ENCODE measurements around the gene TGFBR2. TPM values are rescaled to one million over a fixed set of nuclear protein-coding genes. Genes with fewer than 3 reads are reported as not detected.
A peak's percentile ranks its signal among the peaks of the same experiment; 100 is the strongest.

The TGFBR2 gene
- total RNA-seq (2014; rRNA removed; shearing (Covaris generic)) (12.2 and 13.0 TPM in 2 replicates), polyA plus RNA-seq (2016; fragmentation: Nextera tagmentation; extraction: Ambion mirVana) (3.7 and 4.7 TPM in 2 replicates)
- long read RNA-seq, full-length matches to known transcripts: 1 of 3 reads
- long read RNA-seq, partial matches to known transcripts: 1 of 3 reads
- long read RNA-seq, other reads (novel, unspliced or antisense): 1 of 3 reads

DNA sequence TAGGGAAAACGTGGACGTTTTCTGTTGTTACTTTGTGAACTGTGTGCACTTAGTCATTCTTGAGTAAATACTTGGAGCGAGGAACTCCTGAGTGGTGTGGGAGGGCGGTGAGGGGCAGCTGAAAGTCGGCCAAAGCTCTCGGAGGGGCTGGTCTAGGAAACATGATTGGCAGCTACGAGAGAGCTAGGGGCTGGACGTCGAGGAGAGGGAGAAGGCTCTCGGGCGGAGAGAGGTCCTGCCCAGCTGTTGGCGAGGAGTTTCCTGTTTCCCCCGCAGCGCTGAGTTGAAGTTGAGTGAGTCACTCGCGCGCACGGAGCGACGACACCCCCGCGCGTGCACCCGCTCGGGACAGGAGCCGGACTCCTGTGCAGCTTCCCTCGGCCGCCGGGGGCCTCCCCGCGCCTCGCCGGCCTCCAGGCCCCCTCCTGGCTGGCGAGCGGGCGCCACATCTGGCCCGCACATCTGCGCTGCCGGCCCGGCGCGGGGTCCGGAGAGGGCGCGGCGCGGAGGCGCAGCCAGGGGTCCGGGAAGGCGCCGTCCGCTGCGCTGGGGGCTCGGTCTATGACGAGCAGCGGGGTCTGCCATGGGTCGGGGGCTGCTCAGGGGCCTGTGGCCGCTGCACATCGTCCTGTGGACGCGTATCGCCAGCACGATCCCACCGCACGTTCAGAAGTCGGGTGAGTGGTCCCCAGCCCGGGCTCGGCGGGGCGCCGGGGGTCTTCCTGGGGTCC, at the start of gene TGFBR2:
Gene TGFBR2 (plus strand): TSS at position 301 of the 731 bp plus-strand sequence. CDS start 283 bp downstream, at position 584.
- H3K79me2 ChIP-seq (replicated peaks; ENCODE audit: insufficient read depth): peaks cover 43% of the 10 kb centered on the region

More for the DNA sequence above, at the start of gene TGFBR2:
- peaks cover 40% of the 10 kb centered on the region for H3K4me1 Mint-ChIP-seq
- peaks cover 15% of the 10 kb centered on the region for H3K27me3 Mint-ChIP-seq (ENCODE audit: insufficient read depth, low read depth, poor library complexity)
- no peak within 1 kb of the TSS for H3K27ac ChIP-seq (ENCODE audit: low read depth)
- H3F3A ChIP-seq (replicated peaks; ENCODE audit: low read depth): no peaks in the 10 kb centered on the region
- no peaks in the 10 kb centered on the region; the same call in 1 of the 2 replicates for H3K27me3 ChIP-seq (ENCODE audit: insufficient read depth)
- peak within 1 kb of the TSS; percentile 84 for H3K4me2 ChIP-seq
- no peaks in the 10 kb centered on the region; the same call in 1 of the 2 replicates for H4K20me1 ChIP-seq (replicated peaks; ENCODE audit: insufficient read depth)
- H3K4me3 Mint-ChIP-seq: peak within 1 kb of the TSS; percentile 95
- H3K36me3 Mint-ChIP-seq (ENCODE audit: low read depth): no peaks in the 10 kb centered on the region
- peaks cover 38% of the 10 kb centered on the region for H3K4me1 ChIP-seq (ENCODE audit: insufficient read depth)
- TF ChIP-seq POLR2AphosphoS5 (IDR thresholded peaks at IDR 0.05; ENCODE audit: low read depth) (peak; percentile 65), ETS1 (IDR thresholded peaks at IDR 0.05) (0 out of 2 replicates have a peak, but pooled peaks have one; percentile 28), ZNF331 (CRISPR knock-in tag; IDR thresholded peaks at IDR 0.05; ENCODE audit: low read depth) (no peak), ZNF114 (CRISPR knock-in tag; IDR thresholded peaks at IDR 0.05) (no peak), REST (IDR thresholded peaks at IDR 0.05; ENCODE audit: unreplicated experiment) (no peak), EZH2phosphoT487 (IDR thresholded peaks at IDR 0.05; ENCODE audit: unreplicated experiment) (no peak), JUNB (IDR thresholded peaks at IDR 0.05; ENCODE audit: unreplicated experiment) (no peak), CREB1 (CRISPR knock-in tag; IDR thresholded peaks at IDR 0.05; ENCODE audit: low read depth) (no peak), NANOG (IDR thresholded peaks at IDR 0.05; ENCODE audit: borderline replicate concordance) (no peak), STAT1 (IDR thresholded peaks at IDR 0.05; ENCODE audit: unreplicated experiment) (no peak)
- TF ChIP-seq, protein P1, sequence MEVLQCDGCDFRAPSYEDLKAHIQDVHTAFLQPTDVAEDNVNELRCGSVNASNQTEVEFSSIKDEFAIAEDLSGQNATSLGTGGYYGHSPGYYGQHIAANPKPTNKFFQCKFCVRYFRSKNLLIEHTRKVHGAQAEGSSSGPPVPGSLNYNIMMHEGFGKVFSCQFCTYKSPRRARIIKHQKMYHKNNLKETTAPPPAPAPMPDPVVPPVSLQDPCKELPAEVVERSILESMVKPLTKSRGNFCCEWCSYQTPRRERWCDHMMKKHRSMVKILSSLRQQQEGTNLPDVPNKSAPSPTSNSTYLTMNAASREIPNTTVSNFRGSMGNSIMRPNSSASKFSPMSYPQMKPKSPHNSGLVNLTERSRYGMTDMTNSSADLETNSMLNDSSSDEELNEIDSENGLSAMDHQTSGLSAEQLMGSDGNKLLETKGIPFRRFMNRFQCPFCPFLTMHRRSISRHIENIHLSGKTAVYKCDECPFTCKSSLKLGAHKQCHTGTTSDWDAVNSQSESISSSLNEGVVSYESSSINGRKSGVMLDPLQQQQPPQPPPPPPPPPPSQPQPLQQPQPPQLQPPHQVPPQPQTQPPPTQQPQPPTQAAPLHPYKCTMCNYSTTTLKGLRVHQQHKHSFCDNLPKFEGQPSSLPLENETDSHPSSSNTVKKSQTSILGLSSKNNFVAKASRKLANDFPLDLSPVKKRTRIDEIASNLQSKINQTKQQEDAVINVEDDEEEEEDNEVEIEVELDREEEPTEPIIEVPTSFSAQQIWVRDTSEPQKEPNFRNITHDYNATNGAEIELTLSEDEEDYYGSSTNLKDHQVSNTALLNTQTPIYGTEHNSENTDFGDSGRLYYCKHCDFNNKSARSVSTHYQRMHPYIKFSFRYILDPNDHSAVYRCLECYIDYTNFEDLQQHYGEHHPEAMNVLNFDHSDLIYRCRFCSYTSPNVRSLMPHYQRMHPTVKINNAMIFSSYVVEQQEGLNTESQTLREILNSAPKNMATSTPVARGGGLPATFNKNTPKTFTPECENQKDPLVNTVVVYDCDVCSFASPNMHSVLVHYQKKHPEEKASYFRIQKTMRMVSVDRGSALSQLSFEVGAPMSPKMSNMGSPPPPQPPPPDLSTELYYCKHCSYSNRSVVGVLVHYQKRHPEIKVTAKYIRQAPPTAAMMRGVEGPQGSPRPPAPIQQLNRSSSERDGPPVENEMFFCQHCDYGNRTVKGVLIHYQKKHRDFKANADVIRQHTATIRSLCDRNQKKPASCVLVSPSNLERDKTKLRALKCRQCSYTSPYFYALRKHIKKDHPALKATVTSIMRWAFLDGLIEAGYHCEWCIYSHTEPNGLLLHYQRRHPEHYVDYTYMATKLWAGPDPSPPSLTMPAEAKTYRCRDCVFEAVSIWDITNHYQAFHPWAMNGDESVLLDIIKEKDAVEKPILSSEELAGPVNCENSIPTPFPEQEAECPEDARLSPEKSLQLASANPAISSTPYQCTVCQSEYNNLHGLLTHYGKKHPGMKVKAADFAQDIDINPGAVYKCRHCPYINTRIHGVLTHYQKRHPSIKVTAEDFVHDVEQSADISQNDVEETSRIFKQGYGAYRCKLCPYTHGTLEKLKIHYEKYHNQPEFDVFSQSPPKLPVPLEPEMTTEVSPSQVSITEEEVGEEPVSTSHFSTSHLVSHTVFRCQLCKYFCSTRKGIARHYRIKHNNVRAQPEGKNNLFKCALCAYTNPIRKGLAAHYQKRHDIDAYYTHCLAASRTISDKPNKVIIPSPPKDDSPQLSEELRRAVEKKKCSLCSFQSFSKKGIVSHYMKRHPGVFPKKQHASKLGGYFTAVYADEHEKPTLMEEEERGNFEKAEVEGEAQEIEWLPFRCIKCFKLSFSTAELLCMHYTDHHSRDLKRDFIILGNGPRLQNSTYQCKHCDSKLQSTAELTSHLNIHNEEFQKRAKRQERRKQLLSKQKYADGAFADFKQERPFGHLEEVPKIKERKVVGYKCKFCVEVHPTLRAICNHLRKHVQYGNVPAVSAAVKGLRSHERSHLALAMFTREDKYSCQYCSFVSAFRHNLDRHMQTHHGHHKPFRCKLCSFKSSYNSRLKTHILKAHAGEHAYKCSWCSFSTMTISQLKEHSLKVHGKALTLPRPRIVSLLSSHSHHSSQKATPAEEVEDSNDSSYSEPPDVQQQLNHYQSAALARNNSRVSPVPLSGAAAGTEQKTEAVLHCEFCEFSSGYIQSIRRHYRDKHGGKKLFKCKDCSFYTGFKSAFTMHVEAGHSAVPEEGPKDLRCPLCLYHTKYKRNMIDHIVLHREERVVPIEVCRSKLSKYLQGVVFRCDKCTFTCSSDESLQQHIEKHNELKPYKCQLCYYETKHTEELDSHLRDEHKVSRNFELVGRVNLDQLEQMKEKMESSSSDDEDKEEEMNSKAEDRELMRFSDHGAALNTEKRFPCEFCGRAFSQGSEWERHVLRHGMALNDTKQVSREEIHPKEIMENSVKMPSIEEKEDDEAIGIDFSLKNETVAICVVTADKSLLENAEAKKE (CRISPR knock-in tag; IDR thresholded peaks at IDR 0.05): no peak
- TF ChIP-seq, protein P2, sequence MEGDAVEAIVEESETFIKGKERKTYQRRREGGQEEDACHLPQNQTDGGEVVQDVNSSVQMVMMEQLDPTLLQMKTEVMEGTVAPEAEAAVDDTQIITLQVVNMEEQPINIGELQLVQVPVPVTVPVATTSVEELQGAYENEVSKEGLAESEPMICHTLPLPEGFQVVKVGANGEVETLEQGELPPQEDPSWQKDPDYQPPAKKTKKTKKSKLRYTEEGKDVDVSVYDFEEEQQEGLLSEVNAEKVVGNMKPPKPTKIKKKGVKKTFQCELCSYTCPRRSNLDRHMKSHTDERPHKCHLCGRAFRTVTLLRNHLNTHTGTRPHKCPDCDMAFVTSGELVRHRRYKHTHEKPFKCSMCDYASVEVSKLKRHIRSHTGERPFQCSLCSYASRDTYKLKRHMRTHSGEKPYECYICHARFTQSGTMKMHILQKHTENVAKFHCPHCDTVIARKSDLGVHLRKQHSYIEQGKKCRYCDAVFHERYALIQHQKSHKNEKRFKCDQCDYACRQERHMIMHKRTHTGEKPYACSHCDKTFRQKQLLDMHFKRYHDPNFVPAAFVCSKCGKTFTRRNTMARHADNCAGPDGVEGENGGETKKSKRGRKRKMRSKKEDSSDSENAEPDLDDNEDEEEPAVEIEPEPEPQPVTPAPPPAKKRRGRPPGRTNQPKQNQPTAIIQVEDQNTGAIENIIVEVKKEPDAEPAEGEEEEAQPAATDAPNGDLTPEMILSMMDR (conservative IDR thresholded peaks at IDR 0.05; ENCODE audit: low read depth in 2 of 2): no peak
- H3K9me3 Mint-ChIP-seq: no peaks in the 10 kb centered on the region
- 0 out of 2 replicates have a peak, but pooled peaks cover 6% of the 10 kb centered on the region for H3K9me2 ChIP-seq (ENCODE audit: insufficient read depth)
- DNase-seq (ENCODE audit: low spot score) (peak; percentile 87), ATAC-seq (peak; percentile 87)
- H3K36me3 ChIP-seq (ENCODE audit: insufficient read depth): no peaks in the 10 kb centered on the region
- peak within 1 kb of the TSS; percentile 83 for H3K27ac Mint-ChIP-seq
- H2AFZ ChIP-seq: peak within 1 kb of the TSS; percentile 82
- peak within 1 kb of the TSS; percentile 90 for H3K4me3 ChIP-seq

Data from GM23338 (cell line).